MG63 (cell line): ENCODE results near the gene SLC35D1. TPM values are rescaled to one million over a fixed set of nuclear protein-coding genes. Genes with fewer than 3 reads are reported as not detected.

Source experiments
- DNase-seq: peaks from one replicate; pipeline ENCODE4 v3.0.0-alpha.2; 2020
- H3K27me3 ChIP-seq: fragments of 250-450 bp; sonication (Bioruptor Pico); 2 replicates; pipeline ENCODE4 v1.5.1; 2020; ENCODE audit warnings: mild to moderate bottlenecking, moderate library complexity
- H3K36me3 ChIP-seq: fragments of 250-450 bp; sonication (Bioruptor Pico); 2 replicates; pipeline ENCODE4 v1.5.1; 2020; ENCODE audit warnings: mild to moderate bottlenecking, moderate library complexity
- H3K4me3 ChIP-seq: fragments of 250-450 bp; sonication (Bioruptor Pico); 2 replicates; pipeline ENCODE4 v1.5.1; 2020; ENCODE audit warnings: mild to moderate bottlenecking, moderate library complexity
- H3K9me3 ChIP-seq: fragments of 250-450 bp; sonication (Bioruptor Pico); 2 replicates; pipeline ENCODE4 v1.5.1; 2020; ENCODE audit warnings: mild to moderate bottlenecking, moderate library complexity
- total RNA-seq: library from RNA; depleted of rRNA; stranded (reverse); fragments of >200 nt; shearing (Covaris generic); gene quantifications from 2 replicates; pipeline ENCODE4 v1.2.3, GENCODE V29; 2014; ENCODE audit warnings: low replicate concordance

SLC35D1 gene
- total RNA-seq, 1 experiment from 2014 or later, result 4.1 TPM

GRCh38 chr1:67058242-67058641 is 4.3 kb upstream of the SLC35D1 start:
- Histone ChIP-seq H3K9me3 (no peaks in the 10 kb centered on the region), H3K36me3 (no peaks in the 10 kb centered on the region), H3K27me3 (no peaks in the 10 kb centered on the region), H3K4me3 (no peak overlapping the region)
- DNase-seq, result no peak

- peak; percentile 73 for DNase-seq
- H3K9me3 ChIP-seq, result no peaks in the 10 kb centered on the region
- no peaks in the 10 kb centered on the region for H3K27me3 ChIP-seq
- H3K36me3 ChIP-seq, result peaks cover 18% of the 10 kb centered on the region
- H3K4me3 ChIP-seq, result peak overlapping the region; percentile 70
These were observed 488 bp downstream of the SLC35D1 start for GRCh38 chr1:67053535-67053784.

- H3K27me3 ChIP-seq, result no peaks in the 10 kb centered on the region
- H3K36me3 ChIP-seq, result peaks cover 22% of the 10 kb centered on the region
- DNase-seq, result peak; percentile 31
- peak overlapping the region; percentile 70 for H3K4me3 ChIP-seq
- H3K9me3 ChIP-seq, result no peaks in the 10 kb centered on the region
These were observed 1.0 kb downstream of the SLC35D1 start for GRCh38 chr1:67052741-67053534.

GRCh38 chr1:67051196-67051595 is 2.8 kb downstream of the SLC35D1 start:
- no peak for DNase-seq
- no peaks in the 10 kb centered on the region for H3K27me3 ChIP-seq
- no peaks in the 10 kb centered on the region for H3K9me3 ChIP-seq
- H3K36me3 ChIP-seq, result peaks cover 27% of the 10 kb centered on the region
- no peak overlapping the region for H3K4me3 ChIP-seq

GRCh38 chr1:67044631-67045270 is 9.2 kb downstream of the SLC35D1 start:
- Histone ChIP-seq H3K9me3 (no peaks in the 10 kb centered on the region), H3K36me3 (peaks cover 54% of the 10 kb centered on the region)
- no peak for DNase-seq

GRCh38 chr1:67043366-67043765 is 10.6 kb downstream of the SLC35D1 start:
- Histone ChIP-seq H3K36me3 (peaks cover 60% of the 10 kb centered on the region), H3K4me3 (no peak overlapping the region), H3K9me3 (0 out of 2 replicates have a peak, but pooled peaks cover 1% of the 10 kb centered on the region), H3K27me3 (no peaks in the 10 kb centered on the region)
- no peak for DNase-seq

More at GRCh38 chr1:67044631-67045270, 9.2 kb downstream of the SLC35D1 start:
- Histone ChIP-seq H3K27me3 (no peaks in the 10 kb centered on the region), H3K4me3 (no peak overlapping the region)

- Histone ChIP-seq H3K36me3 (peaks cover 65% of the 10 kb centered on the region), H3K27me3 (no peaks in the 10 kb centered on the region), H3K4me3 (no peak overlapping the region), H3K9me3 (0 out of 2 replicates have a peak, but pooled peaks cover 1% of the 10 kb centered on the region)
- no peak for DNase-seq
These were observed 12.0 kb downstream of the SLC35D1 start for GRCh38 chr1:67041841-67042503.

GRCh38 chr1:67040405-67040804 is 13.5 kb downstream of the SLC35D1 start:
- Histone ChIP-seq H3K36me3 (peaks cover 69% of the 10 kb centered on the region), H3K4me3 (no peak overlapping the region), H3K27me3 (no peaks in the 10 kb centered on the region), H3K9me3 (peaks cover 5% of the 10 kb centered on the region; the same call in 1 of the 2 replicates)
- DNase-seq, result no peak

GRCh38 chr1:67031859-67032247 is 22.1 kb downstream of the SLC35D1 start:
- H3K9me3 ChIP-seq, result peaks cover 14% of the 10 kb centered on the region
- peaks cover 16% of the 10 kb centered on the region for H3K36me3 ChIP-seq
- no peak for DNase-seq
- H3K4me3 ChIP-seq, result no peak overlapping the region
- no peaks in the 10 kb centered on the region for H3K27me3 ChIP-seq

GRCh38 chr1:67031121-67031858 is 22.7 kb downstream of the SLC35D1 start:
- no peak for DNase-seq
- Histone ChIP-seq H3K27me3 (no peaks in the 10 kb centered on the region), H3K9me3 (peaks cover 11% of the 10 kb centered on the region), H3K4me3 (no peak overlapping the region), H3K36me3 (peaks cover 12% of the 10 kb centered on the region)

GRCh38 chr1:67029472-67029871 is 24.5 kb downstream of the SLC35D1 start:
- no peak for DNase-seq
- Histone ChIP-seq H3K27me3 (no peaks in the 10 kb centered on the region), H3K9me3 (peaks cover 9% of the 10 kb centered on the region; the same call in 1 of the 2 replicates), H3K4me3 (no peak overlapping the region), H3K36me3 (peaks cover 13% of the 10 kb centered on the region)

- Histone ChIP-seq H3K4me3 (no peak overlapping the region), H3K36me3 (peaks cover 17% of the 10 kb centered on the region), H3K9me3 (no peaks in the 10 kb centered on the region), H3K27me3 (no peaks in the 10 kb centered on the region)
- no peak for DNase-seq
These were observed 33.2 kb downstream of the SLC35D1 start for GRCh38 chr1:67020765-67021164.

GRCh38 chr1:67020304-67020703 is 33.6 kb downstream of the SLC35D1 start:
- DNase-seq, result no peak
- Histone ChIP-seq H3K36me3 (peaks cover 17% of the 10 kb centered on the region), H3K27me3 (no peaks in the 10 kb centered on the region), H3K4me3 (no peak overlapping the region), H3K9me3 (no peaks in the 10 kb centered on the region)

- Histone ChIP-seq H3K36me3 (peaks cover 17% of the 10 kb centered on the region), H3K9me3 (no peaks in the 10 kb centered on the region), H3K27me3 (no peaks in the 10 kb centered on the region), H3K4me3 (no peak overlapping the region)
- DNase-seq, result peak; percentile 63
These were observed 34.3 kb downstream of the SLC35D1 start for GRCh38 chr1:67019600-67020136.

- peaks cover 19% of the 10 kb centered on the region for H3K36me3 ChIP-seq
- H3K27me3 ChIP-seq, result no peaks in the 10 kb centered on the region
- no peak for DNase-seq
- H3K4me3 ChIP-seq, result no peak overlapping the region
- peaks cover 1% of the 10 kb centered on the region; the same call in 1 of the 2 replicates for H3K9me3 ChIP-seq
These were observed 34.8 kb downstream of the SLC35D1 start for GRCh38 chr1:67019121-67019520.

- H3K36me3 ChIP-seq, result peaks cover 21% of the 10 kb centered on the region
These were observed 35.4 kb downstream of the SLC35D1 start for GRCh38 chr1:67018574-67018973.

More at GRCh38 chr1:67018574-67018973, 35.4 kb downstream of the SLC35D1 start:
- Histone ChIP-seq H3K4me3 (no peak overlapping the region), H3K9me3 (peaks cover 2% of the 10 kb centered on the region; the same call in 1 of the 2 replicates), H3K27me3 (no peaks in the 10 kb centered on the region)
- DNase-seq, result no peak
